GM11168 (cell line): ENCODE measurements around the gene CALB2.

Experiments
- in situ Hi-C: fragments of 300-500 bp; cut with MboI; formaldehyde crosslinking; loops from one replicate; pipeline ENCODE4 v1.12.0; 2022; ENCODE audit warnings: low sequenced_read_pairs; ENCODE audit not compliant: unreplicated experiment

Gene CALB2

DNA sequence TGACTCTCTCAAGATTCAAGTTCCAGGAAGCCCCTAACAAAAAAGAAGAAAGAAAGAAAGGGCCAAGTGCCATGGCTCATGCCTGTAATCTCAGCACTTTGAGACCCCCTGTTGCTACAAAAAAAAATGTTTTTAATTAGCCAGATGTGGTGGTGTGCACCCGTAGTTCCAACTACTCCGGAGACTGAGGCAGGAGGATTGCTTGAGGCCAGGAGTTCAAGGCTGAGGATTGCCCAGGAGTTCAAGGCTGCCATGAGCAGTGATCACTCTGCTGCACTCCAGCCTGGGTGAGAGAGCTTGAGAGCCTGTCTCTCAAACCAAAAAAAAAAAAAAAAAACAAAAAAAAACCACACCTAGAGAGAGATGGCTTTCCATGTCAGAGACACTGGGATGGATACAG is 64.5 kb downstream of the CALB2 start:
- in situ Hi-C loops = no loop called here

GRCh38 chr16:71423865-71424264 is 65.3 kb downstream of the CALB2 start:
- in situ Hi-C loops = no loop called here

DNA sequence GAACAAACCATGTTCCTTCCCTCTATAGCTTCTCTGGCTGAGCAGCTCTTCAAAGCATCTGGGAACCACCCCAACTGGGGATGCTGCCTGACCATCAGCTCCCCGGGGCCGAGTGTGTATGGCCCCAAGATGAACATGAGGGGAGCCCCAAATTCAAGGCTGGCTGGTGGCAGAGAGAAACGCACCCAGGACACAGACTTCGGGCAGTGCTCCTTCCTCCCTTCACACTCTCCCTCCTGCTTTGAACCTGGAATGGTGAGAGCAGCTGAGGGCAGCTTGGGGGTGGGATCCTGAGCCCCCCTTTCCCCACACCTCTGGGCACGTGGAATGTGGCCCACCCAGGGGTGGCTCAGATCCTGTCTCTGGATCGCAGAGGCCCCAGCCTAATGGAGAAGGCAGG is 66.1 kb downstream of the CALB2 start:
- in situ Hi-C loops = no loop called here

- in situ Hi-C loops = no loop called here
Observed at GRCh38 chr16:71425746-71426068, 67.2 kb downstream of the CALB2 start.

DNA sequence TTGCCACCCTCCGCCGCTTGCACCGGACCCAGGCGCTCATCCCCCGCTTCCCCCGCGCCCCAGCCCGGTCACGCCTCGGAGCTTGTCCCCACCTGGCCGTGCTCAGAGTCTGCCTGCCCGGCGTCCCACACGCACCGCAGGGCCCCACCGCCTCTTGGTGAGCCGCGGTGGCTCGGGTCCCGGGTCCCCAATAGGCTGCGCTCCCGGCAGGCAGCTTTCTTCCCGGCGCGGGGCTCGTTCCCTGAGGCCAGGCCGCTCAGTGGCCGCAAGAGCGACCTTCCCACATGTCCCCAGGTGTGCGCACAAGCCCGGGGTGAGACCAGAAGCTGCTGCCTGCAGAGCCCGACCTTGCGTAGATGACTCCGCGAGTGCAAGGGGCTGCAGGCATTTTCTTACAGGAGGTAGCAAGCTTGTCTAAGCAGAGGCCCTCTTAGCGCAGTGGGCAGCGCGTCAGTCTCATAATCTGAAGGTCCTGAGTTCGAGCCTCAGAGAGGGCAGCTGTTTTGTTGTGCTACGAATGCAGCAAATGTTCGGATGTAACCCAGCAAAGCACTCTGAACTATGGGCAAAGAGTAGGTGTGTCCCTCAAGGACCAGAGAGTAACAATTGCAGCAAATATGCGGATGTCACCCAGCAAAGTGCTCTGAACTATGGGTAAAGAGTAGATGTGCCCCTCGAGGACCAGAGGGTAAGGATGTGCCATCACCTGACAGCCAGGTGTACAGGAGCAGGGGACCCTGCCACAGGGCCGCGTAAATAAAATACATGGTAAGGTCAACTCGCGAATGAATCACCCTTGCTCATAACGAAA is 67.8 kb downstream of the CALB2 start:
- in situ Hi-C loops = no loop called here

GRCh38 chr16:71426880-71427615 is 68.5 kb downstream of the CALB2 start:
- in situ Hi-C loops = no loop called here

GRCh38 chr16:71428385-71428784 is 69.9 kb downstream of the CALB2 start:
- in situ Hi-C loops = no loop called here

GRCh38 chr16:71428883-71429282 is 70.4 kb downstream of the CALB2 start:
- in situ Hi-C loops = no loop called here

DNA sequence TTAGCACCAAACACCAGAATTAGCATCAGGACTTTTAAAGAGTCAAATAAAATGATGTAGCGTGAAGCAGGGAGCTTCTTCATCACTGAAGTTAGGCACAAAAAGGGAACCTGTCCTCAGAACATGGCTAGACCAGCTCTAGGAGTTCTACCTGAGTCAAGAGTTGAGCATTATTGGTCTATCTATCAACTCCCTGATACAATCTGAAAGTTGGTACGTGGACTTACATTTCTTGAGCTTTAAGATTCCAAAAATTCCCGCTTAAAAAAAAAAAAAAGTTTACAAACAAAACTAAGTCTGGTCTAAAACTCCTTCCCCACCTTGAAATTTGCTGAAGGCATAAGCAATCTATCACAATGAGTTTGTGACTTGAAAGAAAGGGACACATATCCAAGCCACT is 71.1 kb downstream of the CALB2 start:
- in situ Hi-C loops = no loop called here

DNA sequence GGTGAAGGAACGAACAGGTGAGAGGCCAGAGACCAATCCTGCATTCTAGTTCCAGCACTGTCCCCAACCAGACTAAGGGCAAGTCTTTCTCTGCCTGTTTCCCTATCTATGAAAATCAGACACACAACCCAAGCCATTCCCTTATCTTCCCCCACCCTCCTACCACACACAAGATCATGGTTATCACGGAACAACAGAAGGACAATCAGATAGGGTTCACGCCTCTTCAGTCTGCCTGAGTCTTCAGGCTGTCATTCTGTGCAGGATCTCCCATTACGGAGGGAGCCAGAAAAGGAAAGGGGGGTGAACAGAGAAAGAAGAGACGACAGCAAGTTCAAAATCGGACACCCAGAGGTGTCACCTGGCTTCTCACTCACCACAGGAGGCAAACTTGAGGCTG is 72.2 kb downstream of the CALB2 start:
- in situ Hi-C loops = no loop called here

DNA sequence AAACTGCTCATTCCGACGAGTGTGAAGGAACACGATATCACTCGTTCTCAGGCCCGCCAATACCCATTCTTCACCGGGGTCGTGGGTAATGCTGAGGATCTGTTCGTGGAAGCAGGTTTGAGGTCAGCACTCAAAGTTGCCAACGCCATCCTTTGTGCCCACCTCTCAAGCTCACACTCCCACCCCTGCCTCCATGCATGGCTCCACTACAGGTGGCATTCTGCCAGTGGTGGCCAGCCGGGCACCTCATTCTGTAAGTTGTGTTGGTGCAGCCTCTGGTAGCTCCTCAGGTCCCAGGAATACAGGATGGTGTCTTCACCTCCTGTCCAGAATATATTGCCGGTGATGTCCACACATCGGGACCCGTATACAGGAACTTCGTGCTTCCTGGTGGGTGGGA is 72.7 kb downstream of the CALB2 start:
- in situ Hi-C loops = no loop called here

DNA sequence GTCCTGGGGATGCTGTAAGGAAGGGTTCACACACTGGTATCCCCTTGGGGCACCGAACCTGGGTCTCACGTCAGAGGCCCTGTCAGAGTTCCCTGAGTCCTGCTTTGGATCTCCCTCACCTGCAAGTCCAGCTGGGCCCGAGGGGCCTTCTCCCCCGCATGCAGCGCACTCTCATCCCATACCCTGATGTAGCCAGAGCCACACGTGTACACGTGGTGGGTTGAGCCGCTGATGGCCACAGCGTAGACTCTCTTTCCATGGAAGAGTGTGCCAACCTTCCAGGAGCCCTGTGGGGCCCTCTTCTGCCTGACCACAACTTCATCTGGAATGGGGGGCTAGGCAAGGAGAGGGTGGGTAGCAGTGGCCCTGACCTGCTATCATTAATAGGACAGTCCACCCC is 73.5 kb downstream of the CALB2 start:
- in situ Hi-C loops = no loop called here

GRCh38 chr16:71432906-71433305 is 74.4 kb downstream of the CALB2 start:
- in situ Hi-C loops = no loop called here

GRCh38 chr16:71436473-71436872 is 78.0 kb downstream of the CALB2 start:
- in situ Hi-C loops = no loop called here

DNA sequence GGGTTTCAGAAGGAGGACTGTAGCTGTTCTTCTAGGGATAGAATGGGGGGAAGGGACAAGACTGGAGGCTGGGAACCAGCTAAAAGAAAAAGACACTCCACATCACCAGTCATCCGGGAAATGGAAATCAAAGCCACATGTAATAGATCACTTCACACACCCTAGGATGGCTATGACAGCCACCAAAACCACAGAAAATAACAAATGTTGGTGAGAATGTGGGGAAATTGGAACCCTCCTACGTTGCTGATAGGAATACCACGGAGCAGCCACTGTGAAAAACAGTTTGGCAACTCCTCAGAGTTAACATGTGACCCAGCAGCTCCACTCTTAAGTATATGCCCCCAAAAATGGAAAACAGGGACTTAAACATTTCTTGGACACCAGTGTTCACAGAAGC is 81.0 kb downstream of the CALB2 start:
- in situ Hi-C loops = no loop called here
